ENCODE measurements around the gene L3MBTL1.
"Not testable (repeated sequence)": the region's sequence is repeated elsewhere in the genome, so short reads cannot be mapped to it uniquely, and the experiment has no call there.

The L3MBTL1 gene

GRCh38 chr20:43584448-43585136 is 77.1 kb downstream of the L3MBTL1 start:
- DNase-seq (ENCODE audit: low read depth in 2 of 2, low spot score in 1 of 2) = no peak

GRCh38 chr20:43586641-43587040 is 79.1 kb downstream of the L3MBTL1 start:
- no peak for DNase-seq (ENCODE audit: low read depth in 2 of 2, low spot score in 1 of 2)

GRCh38 chr20:43588526-43588925 is 81.0 kb downstream of the L3MBTL1 start:
- DNase-seq (ENCODE audit: low read depth in 2 of 2, low spot score in 1 of 2) = not testable (repeated sequence)

- no peak for DNase-seq (ENCODE audit: low read depth in 2 of 2, low spot score in 1 of 2)
These were observed 82.5 kb downstream of the L3MBTL1 start for GRCh38 chr20:43590036-43590391.

GRCh38 chr20:43590392-43591303 is 83.2 kb downstream of the L3MBTL1 start, which contains the start of gene IFT52:
TSS of gene IFT52 (plus strand) at chr20:43590937. CDS start at chr20:43594699, 3,762 bp downstream.
- DNase-seq (ENCODE audit: low read depth in 2 of 2, low spot score in 1 of 2) = peak; percentile 72 to 79

All from stimulated activated CD8-positive, alpha-beta memory T cell treated with anti-CD3 and anti-CD28 coated beads, Interleukin-4, amount 100 ng/mL, for 4 hours (primary cell).